Fibroblast of lung (primary cell): ENCODE measurements around the gene RAB10.

Source experiments
- CTCF ChIP-seq, 2 donors: IDR thresholded peaks in 1 of 2; conservative IDR thresholded peaks in 1 of 2; 1 replicate in 1 of 2; 2 replicates in 1 of 2; pipeline ENCODE4 v1.5.1; 2011 to 2012; ENCODE audit warnings: low read length in 2 of 2, control low read depth in 1 of 2, inconsistent platforms in 1 of 2, low read depth in 1 of 2, mild to moderate bottlenecking in 1 of 2
- EZH2 ChIP-seq: IDR thresholded peaks from 2 replicates; pipeline ENCODE4 v1.5.1; 2012; ENCODE audit warnings: low read length, control low read depth, mild to moderate bottlenecking; ENCODE audit errors: missing control alignments

- TF ChIP-seq CTCF (conservative IDR thresholded peaks at IDR 0.05 in 1 of 2, IDR thresholded peaks at IDR 0.05 in 1 of 2; ENCODE audit: low read depth in 1 of 2, low read length in 2 of 2) (no peak), EZH2 (no peak)
Measured at GRCh38 chr2:26009567-26009963, 24.3 kb upstream of the RAB10 start.
